D721Med (cell line): Measurements from ENCODE around the gene NAGK.
"Not testable (repeated sequence)": the region's sequence is repeated elsewhere in the genome, so short reads cannot be mapped to it uniquely, and the experiment has no call there.

ENCODE experiments used
- DNase-seq: peaks from one replicate; pipeline ENCODE4 v3.0.0; 2011; ENCODE audit warnings: low spot score; ENCODE audit not compliant: insufficient read length
- FAIRE-seq: peaks from 2 replicates; lab custom pipeline; 2011; peaks lifted over from hg19 to GRCh38; lab: Jason Lieb, UNC
- TF ChIP-seq, protein P1 (sequence below): IDR thresholded peaks from 2 replicates; pipeline ENCODE4 v1.5.1; 2012; ENCODE audit warnings: mild to moderate bottlenecking, control low read depth; ENCODE audit not compliant: insufficient read depth; ENCODE audit errors: missing control alignments

NAGK gene

DNA sequence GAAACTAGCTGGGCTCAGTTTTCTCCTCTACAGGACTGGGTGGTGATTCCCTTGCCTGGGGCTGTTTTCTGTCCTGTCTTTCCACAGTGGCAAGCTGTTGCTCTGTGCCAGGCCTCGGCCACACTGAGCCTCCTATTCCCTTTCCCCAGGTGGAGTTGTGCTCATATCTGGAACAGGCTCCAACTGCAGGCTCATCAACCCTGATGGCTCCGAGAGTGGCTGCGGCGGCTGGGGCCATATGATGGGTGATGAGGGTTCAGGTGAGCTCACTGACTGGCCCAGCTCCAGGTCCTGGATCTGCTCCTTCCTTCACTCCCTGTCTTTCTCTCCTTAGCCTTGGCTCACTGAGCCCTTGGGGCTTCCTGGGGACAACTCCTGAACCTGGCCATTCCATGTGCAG is 4.0 kb downstream of the NAGK start:
- DNase-seq (no peak), FAIRE-seq (no peak)
- TF ChIP-seq, protein P1, sequence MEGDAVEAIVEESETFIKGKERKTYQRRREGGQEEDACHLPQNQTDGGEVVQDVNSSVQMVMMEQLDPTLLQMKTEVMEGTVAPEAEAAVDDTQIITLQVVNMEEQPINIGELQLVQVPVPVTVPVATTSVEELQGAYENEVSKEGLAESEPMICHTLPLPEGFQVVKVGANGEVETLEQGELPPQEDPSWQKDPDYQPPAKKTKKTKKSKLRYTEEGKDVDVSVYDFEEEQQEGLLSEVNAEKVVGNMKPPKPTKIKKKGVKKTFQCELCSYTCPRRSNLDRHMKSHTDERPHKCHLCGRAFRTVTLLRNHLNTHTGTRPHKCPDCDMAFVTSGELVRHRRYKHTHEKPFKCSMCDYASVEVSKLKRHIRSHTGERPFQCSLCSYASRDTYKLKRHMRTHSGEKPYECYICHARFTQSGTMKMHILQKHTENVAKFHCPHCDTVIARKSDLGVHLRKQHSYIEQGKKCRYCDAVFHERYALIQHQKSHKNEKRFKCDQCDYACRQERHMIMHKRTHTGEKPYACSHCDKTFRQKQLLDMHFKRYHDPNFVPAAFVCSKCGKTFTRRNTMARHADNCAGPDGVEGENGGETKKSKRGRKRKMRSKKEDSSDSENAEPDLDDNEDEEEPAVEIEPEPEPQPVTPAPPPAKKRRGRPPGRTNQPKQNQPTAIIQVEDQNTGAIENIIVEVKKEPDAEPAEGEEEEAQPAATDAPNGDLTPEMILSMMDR, result no peak

DNA sequence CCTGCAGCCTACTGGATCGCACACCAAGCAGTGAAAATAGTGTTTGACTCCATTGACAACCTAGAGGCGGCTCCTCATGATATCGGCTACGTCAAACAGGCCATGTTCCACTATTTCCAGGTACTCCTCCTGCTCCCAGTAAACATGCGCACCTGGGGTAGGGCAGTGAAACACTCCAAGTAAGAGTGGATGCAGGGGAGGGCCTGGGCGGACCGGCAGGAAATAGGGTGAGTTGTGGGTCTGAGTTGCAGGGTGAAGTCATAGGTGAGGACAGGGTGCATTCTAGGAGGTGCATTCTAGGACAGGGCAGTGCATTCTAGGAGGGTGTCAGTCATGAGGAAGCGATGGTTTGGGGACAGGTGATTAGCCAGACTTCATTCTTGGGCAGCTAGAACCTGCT is 5.0 kb downstream of the NAGK start:
- DNase-seq, result no peak
- FAIRE-seq, result no peak
- TF ChIP-seq, protein P1, result no peak

- TF ChIP-seq, protein P1, result no peak
- FAIRE-seq (no peak), DNase-seq (no peak)
These were observed 6.5 kb downstream of the NAGK start for GRCh38 chr2:71074893-71075395.

GRCh38 chr2:71078624-71079023 is 10.2 kb downstream of the NAGK start:
- TF ChIP-seq, protein P1, result no peak
- FAIRE-seq (no peak), DNase-seq (no peak)

GRCh38 chr2:71082402-71083252 is 14.2 kb downstream of the NAGK start:
- DNase-seq, result no peak
- no peak for FAIRE-seq
- TF ChIP-seq, protein P1, result no peak

GRCh38 chr2:71083297-71083696 is 14.8 kb downstream of the NAGK start:
- FAIRE-seq, DNase-seq: not testable (repeated sequence)

GRCh38 chr2:71083752-71084312 is 15.4 kb downstream of the NAGK start:
- not testable (repeated sequence) for FAIRE-seq

DNA sequence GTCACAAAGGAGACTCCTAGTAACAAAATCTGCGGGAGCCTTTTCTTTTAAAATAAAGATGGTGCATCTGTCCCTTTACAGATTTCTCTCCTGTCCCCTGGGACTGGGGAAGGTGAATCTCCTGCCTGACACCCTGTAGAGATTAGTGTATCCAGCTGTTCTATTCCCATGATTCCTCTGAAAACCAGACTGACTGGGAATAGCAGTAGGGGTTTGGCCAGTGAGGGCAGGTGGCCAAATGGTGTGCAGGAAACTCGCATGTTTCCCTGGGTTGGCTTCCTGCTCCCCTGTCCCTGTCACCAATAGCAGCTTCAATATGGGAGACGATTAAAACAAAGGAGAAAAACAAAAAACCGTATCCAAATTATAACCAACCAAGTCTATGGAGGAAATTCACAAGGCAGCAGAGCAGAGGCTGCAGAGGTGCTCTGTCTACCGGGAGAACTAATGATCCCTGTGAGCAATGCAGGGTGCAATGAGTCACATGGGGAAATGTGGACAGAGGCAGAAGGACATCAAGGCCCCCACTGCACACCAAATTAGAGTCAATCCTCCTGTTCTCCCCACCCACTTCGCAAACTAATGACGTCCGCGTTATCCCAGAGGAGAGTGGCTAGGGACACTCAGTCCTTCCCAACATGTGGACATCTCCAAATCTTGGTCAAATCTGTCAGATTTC is 17.0 kb downstream of the NAGK start:
- FAIRE-seq, DNase-seq: not testable (repeated sequence)

More at GRCh38 chr2:71083752-71084312, 15.4 kb downstream of the NAGK start:
- DNase-seq, result not testable (repeated sequence)

- DNase-seq, FAIRE-seq: not testable (repeated sequence)
These were observed 21.0 kb downstream of the NAGK start for GRCh38 chr2:71089475-71089874.

GRCh38 chr2:71091808-71092207 is 23.4 kb downstream of the NAGK start:
- not testable (repeated sequence) for FAIRE-seq, DNase-seq

- FAIRE-seq, DNase-seq: not testable (repeated sequence)
These were observed 24.2 kb downstream of the NAGK start for GRCh38 chr2:71092491-71093260.
